ENCODE results near the gene RIMBP2.

GRCh38 chr12:130627175-130627574 is 88.9 kb downstream of the RIMBP2 start:
- TF ChIP-seq E2F1 (CRISPR knock-in tag; IDR thresholded peaks at IDR 0.05) (no peak), MAX (CRISPR knock-in tag; IDR thresholded peaks at IDR 0.05) (no peak), POLR2A (conservative IDR thresholded peaks at IDR 0.05) (no peak), ARHGAP35 (IDR thresholded peaks at IDR 0.05; ENCODE audit: partially characterized antibody) (no peak), CBX8 (IDR thresholded peaks at IDR 0.05; ENCODE audit: borderline replicate concordance, extremely low read depth, low read depth, low read length, poor library complexity, severe bottlenecking) (no peak), ZNF449 (CRISPR knock-in tag; IDR thresholded peaks at IDR 0.05) (no peak), TAF15 (IDR thresholded peaks at IDR 0.05; ENCODE audit: low read depth, low read length) (no peak), MYNN (IDR thresholded peaks at IDR 0.05) (no peak), MYNN (CRISPR knock-in tag; IDR thresholded peaks at IDR 0.05) (no peak), CTCF (IDR thresholded peaks at IDR 0.05 in 2 of 3, conservative IDR thresholded peaks at IDR 0.05 in 1 of 3; ENCODE audit: insufficient read depth in 2 of 3, low read depth in 1 of 3, low read length in 3 of 3) (no peak), ZKSCAN8 (CRISPR knock-in tag; IDR thresholded peaks at IDR 0.05) (no peak), ADNP (tag; IDR thresholded peaks at IDR 0.05) (no peak)

Data from K562 (cell line).